ENCODE results near the gene DPM3. TPM values are rescaled to one million over a fixed set of nuclear protein-coding genes. Genes with fewer than 3 reads are reported as not detected.

Gene DPM3
- total and polyA plus RNA-seq, 2 of the 13 experiments (the other 11 are each of a cell fraction or from before 2014, with no cell fraction given) = 23.2 to 53.4 TPM

- peak; percentile 36; the same call in 1 of the 2 replicates for TF ChIP-seq STAT6 (CRISPR knock-in tag; IDR thresholded peaks at IDR 0.05; ENCODE audit: borderline replicate concordance)
- peak; percentile 27; the same call in 1 of the 2 replicates for TF ChIP-seq MYPOP (CRISPR knock-in tag; IDR thresholded peaks at IDR 0.05)
- no peak for TF ChIP-seq PCBP1 (IDR thresholded peaks at IDR 0.05; ENCODE audit: borderline replicate concordance, low read depth, low read length)
- no peak for TF ChIP-seq GZF1 (CRISPR knock-in tag; IDR thresholded peaks at IDR 0.05)
- no peak for TF ChIP-seq NFIB (CRISPR knock-in tag; IDR thresholded peaks at IDR 0.05; ENCODE audit: borderline replicate concordance)
- TF ChIP-seq ZNF777 (CRISPR knock-in tag; IDR thresholded peaks at IDR 0.05) = peak; percentile 46; the same call in 1 of the 2 replicates
- TF ChIP-seq, protein P1, sequence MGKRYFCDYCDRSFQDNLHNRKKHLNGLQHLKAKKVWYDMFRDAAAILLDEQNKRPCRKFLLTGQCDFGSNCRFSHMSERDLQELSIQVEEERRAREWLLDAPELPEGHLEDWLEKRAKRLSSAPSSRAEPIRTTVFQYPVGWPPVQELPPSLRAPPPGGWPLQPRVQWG (CRISPR knock-in tag; IDR thresholded peaks at IDR 0.05; ENCODE audit: borderline replicate concordance, low read depth) = no peak
- TF ChIP-seq HDAC1 (CRISPR knock-in tag; IDR thresholded peaks at IDR 0.05) = peak; percentile 14
- no peak for TF ChIP-seq DNMT1 (CRISPR knock-in tag; IDR thresholded peaks at IDR 0.05)
- TF ChIP-seq ARID5B (CRISPR knock-in tag; IDR thresholded peaks at IDR 0.05) = no peak
- no peak for TF ChIP-seq YEATS4 (CRISPR knock-in tag; IDR thresholded peaks at IDR 0.05; ENCODE audit: borderline replicate concordance)
- TF ChIP-seq ZNF317 (CRISPR knock-in tag; IDR thresholded peaks at IDR 0.05) = no peak
- no peak for TF ChIP-seq ZNF280D (CRISPR knock-in tag; IDR thresholded peaks at IDR 0.05)
- no peak for TF ChIP-seq ZKSCAN5 (CRISPR knock-in tag; IDR thresholded peaks at IDR 0.05)
- no peak for TF ChIP-seq ZNF83 (CRISPR knock-in tag; IDR thresholded peaks at IDR 0.05; ENCODE audit: borderline replicate concordance)
- no peak for TF ChIP-seq NBN (conservative IDR thresholded peaks at IDR 0.05)
- no peak for TF ChIP-seq WIZ (CRISPR knock-in tag; IDR thresholded peaks at IDR 0.05)
- TF ChIP-seq ZNF615 (CRISPR knock-in tag; IDR thresholded peaks at IDR 0.05; ENCODE audit: borderline replicate concordance) = peak; percentile 50; the same call in 1 of the 2 replicates
Observed at GRCh38 chr1:155135415-155136028, 4.8 kb downstream of the DPM3 start, which contains the start of gene SLC50A1 (continued).
